ENCODE results near the gene BTBD16.

GRCh38 chr10:122258136-122259074, 12.7 kb upstream of the BTBD16 start:
- TF ChIP-seq ZNF274 (IDR thresholded peaks at IDR 0.05; ENCODE audit: low read depth, low read length) (no peak), YY1 (IDR thresholded peaks at IDR 0.05; ENCODE audit: insufficient read depth, insufficient read length) (no peak), SUZ12 (IDR thresholded peaks at IDR 0.05; ENCODE audit: extremely low read depth, insufficient read depth, insufficient read length) (no peak)
